Activated CD8-positive, alpha-beta memory T cell treated with anti-CD3 and anti-CD28 coated beads for 1 hour (primary cell): ENCODE results near the gene CENPH.
A peak's percentile ranks its signal among the peaks of the same experiment; 100 is the strongest.
"Not testable (repeated sequence)": the region's sequence is repeated elsewhere in the genome, so short reads cannot be mapped to it uniquely, and the experiment has no call there.

Experiments used
- DNase-seq, 2 donors: peaks; one replicate each; pipeline ENCODE4 v3.0.0-alpha.2; 2020; ENCODE audit warnings: low read depth in 1 of 2; ENCODE audit errors: extremely low read depth in 1 of 2

The CENPH gene, protein sequence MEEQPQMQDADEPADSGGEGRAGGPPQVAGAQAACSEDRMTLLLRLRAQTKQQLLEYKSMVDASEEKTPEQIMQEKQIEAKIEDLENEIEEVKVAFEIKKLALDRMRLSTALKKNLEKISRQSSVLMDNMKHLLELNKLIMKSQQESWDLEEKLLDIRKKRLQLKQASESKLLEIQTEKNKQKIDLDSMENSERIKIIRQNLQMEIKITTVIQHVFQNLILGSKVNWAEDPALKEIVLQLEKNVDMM

DNA sequence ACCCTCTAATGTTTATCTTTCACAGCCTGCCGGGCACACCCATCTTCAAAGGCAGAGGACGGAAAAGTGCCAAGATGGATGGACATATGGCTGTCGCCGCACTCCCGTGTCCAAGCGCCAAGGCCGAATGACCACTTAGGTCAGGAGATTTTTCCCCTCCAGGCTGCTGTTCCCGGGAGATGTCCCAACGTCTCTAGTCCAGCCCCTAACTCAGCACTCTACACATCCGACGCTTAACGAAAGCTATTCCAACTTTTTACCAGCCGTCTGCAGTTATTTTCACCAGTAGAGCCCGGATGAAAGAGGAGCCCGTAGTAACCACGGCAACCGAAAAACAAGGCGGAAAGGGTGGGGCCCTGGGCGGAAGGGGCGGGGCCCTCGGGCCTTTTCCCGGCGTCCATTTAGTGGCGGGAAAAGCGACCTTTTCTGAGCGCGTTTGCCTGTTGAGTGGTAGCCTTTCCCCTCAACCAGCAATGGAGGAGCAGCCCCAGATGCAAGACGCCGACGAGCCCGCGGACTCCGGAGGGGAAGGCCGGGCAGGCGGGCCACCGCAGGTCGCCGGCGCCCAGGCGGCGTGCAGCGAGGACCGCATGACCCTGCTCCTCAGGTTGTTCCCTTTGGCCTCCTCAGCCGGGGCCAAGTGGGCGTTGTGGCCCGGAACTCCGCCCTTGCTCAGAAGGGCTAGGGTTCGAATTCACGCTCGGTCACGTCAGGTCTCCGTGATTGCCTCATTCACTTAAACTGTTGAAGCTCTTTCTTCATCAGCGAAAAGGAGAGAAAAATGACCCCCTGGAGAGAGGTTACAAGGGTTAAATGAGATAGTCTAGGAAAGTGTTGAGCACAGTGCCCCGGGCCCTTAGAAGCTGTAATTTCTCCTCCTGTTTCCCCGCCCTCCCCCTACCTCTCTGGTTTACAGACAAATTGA is at the start of gene CENPH:
Gene CENPH, plus strand, starts transcription at position 422 of the 925 bp plus-strand sequence. Its CDS starts 52 bp downstream, at position 474.
- DNase-seq, result peak; percentile 65 to 84

DNA sequence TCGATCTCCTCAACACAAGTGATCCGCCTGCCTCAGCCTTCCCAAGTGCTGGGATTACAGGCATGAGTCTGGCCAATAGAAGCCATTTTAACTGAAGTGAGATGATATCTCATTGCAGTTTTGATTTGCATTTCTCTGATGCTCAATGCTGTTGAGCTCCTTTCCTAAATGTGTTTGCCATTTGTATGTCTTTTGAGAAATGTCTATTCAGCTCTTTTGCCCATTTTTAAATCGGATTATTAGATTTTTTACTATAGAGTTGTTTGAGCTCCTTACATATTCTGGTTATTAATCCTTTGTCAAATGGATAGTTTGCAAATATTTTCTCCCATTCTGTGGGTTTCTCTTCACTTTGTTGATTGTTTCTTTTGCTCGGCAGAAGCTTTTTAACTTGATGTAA is 49.1 kb upstream of the CENPH start:
- not testable (repeated sequence) for DNase-seq

DNA sequence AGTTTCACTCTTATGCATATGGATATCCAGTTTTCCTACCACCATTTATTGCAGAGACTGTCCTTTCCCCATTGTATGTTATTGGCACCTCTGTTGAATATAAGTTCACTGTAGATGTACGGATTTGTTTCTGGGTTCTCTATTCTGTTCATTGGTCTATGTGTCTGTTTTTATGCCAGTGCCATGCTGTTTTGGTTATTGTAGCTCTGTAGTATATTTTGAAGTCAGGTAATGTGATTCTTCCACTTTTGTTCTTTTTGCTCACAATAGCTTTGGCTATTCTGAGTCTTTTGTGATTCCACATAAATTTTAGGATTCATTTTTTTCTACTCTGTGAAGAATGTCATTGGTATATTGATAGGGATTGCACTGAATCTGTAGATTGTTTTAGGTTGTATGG is 48.6 kb upstream of the CENPH start:
- no peak for DNase-seq

DNA sequence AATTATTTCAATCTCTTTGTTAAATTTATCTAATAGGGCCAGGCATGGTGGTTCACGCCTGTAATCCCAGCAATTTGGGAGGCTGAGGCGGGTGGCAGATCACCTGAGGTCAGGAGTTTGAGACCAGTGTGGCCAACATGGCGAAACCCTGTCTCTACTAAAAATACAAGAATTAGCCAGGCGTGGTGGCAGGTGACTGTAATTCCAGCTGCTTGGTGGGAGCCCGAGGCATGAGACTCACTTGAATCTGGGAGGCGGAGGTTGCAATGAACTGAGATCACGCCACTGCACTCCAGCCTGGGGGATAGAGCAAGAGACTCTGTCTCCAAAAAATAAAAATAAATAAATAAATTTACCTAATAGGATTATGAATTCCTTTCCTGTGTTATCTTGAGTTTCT is 40.8 kb upstream of the CENPH start:
- DNase-seq, result not testable (repeated sequence)

DNA sequence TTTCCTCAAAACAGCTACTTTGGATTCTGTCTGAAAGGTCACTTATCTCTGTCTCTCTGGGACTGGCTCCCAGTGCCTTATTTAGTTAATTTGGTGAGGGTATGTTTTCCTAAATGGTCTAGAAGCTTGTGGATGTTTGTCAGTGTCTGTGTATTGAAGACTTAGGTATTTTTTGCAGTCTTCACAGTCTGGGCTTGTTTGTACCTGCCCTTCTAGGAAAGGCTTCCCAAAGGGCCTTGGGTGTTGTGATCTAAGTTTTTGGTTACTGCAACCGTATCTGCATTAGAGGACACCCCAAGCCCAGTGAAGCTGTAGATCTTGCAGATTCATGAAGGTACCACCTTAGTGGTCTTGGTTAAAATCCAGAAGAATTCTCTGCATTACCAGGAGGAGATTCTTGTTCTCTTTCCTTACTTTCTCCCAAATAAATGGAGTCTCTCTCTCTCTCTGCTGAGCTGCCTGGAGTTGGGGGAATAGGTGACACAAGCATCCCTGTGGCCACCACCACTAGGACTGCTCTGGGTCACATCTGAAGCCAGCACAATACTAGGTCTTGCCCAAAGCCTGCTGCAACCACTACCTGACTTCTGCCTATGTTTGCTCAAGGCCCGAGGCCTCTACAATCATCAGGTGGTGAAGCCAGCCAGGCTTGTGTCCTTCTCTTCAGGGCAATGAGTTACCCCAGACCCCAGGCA is 40.3 kb upstream of the CENPH start:
- no peak for DNase-seq

DNA sequence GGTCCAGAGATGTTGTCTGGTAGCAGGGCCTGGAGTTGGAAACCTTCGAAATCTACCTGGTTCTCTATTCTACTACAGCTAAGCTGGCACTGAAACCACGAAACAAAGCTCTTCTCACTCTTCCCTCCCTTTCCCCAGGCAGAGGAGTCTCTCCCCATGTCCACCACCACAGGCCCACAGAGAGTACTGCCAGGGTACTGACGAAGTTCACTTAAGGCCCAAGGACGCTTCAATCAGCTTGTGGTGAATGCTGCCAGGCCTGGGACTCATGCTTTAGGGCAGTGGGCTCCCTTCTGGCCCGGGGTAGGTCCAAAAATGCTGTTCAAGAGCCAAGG is 39.7 kb upstream of the CENPH start:
- DNase-seq, result no peak

DNA sequence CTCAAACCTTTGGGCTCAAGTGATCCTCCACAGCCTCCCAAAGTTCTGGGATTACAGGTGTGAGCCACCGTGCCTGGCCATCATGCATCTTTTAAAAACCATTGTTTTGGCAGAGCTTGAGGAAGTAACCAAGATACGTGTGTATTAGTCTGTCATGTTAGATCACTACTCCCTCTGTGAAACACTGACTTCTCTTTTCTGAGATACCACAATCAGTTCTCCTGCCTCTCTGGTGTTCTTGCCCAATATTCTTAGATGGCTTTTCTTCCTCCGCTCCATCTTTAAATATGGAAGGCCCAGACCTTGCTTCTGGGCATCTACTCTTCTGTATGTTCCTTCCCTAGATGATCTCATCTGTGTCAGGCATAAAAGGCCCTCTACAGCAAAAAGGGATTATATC is 36.7 kb upstream of the CENPH start:
- DNase-seq, result no peak

DNA sequence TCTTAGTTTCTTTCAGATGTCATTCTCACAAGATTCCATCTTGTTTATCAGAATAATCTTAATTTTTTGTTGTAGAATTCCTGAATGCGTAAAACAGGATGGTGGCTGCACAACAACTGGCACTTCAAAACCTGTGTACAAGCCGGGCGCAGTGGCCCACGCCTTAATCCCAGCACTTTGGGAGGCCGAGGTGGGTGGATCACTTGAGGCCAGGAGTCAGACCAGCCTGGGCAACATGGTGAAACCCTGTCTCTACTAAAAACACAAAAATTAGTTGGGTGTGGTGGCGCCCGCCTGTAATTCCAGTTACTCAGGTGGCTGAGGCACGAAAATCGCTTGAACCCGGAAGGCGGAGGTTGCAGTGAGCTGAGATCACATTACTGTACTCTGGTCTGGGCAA is 32.9 kb upstream of the CENPH start:
- DNase-seq, result no peak

DNA sequence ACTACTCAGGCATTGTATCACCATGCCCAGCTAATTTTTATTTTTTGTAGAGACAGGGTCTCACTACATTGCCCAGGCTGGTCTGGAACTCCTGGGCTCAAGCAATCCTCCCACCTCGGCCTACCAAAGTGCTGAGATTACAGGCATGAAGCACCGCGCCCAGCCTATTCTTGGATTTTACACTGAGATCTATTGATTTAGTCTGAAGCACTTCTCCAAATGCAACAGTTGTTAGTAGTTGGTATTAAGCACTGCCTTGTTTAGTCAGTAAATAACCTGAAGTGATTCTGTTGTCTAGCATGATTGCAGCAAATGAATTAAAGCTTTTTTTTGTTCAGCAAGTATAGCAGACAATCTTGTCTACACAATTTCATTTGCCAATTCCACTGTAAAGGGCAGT is 31.3 kb upstream of the CENPH start:
- no peak for DNase-seq

DNA sequence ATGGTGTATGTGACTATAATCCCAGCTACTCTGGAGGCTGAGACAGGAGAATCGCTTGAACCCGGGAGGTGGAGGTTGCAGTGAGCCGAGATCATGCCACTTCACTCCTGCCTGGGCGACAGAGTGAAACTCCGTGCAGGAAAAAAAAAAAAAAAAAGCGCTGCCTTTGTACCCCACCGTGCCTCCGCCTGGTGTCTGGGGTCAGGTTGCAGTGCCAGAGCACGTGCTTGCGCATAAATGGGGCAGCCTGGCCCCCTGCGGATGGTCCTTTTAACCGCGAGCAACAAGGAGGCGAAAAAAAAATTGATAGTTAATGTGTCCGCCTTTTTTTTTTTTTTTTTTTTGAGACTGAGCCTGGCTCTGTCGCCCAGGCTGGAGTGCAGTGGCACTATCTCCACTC is 28.7 kb upstream of the CENPH start:
- no peak for DNase-seq

DNA sequence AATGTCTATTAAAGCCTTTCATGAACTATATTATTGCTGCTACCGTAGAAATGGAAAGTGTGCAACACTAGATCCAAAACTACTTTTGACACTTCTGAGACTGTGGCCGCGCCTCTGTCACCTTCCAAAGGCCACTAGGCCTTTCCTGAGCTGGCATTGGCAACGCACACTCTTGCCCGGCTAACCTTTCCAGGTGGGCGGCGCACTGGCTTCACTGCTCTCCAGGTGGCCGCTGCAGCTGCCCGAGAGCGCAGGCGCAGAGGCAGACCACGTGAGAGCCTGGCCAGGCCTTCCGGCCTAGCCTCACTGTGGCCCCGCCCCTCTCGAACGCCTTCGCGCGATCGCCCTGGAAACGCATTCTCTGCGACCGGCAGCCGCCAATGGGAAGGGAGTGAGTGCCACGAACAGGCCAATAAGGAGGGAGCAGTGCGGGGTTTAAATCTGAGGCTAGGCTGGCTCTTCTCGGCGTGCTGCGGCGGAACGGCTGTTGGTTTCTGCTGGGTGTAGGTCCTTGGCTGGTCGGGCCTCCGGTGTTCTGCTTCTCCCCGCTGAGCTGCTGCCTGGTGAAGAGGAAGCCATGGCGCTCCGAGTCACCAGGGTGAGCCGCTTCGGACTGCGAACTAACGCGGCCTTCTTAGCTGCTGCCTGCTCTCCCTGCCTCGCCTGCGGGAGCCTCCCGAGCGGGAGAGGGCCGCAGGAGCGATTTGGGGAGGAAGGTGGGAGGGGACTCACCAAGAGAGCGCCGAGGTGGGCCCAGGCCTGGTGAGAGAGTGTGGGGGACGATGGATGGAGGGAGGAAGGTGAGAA is 22.5 kb upstream of the CENPH start, which contains the start of gene CCNB1:
Gene CCNB1, plus strand, starts transcription at position 465 of the 807 bp plus-strand sequence. Its CDS starts 113 bp downstream, at position 578.
- peak; percentile 89 to 95 for DNase-seq

DNA sequence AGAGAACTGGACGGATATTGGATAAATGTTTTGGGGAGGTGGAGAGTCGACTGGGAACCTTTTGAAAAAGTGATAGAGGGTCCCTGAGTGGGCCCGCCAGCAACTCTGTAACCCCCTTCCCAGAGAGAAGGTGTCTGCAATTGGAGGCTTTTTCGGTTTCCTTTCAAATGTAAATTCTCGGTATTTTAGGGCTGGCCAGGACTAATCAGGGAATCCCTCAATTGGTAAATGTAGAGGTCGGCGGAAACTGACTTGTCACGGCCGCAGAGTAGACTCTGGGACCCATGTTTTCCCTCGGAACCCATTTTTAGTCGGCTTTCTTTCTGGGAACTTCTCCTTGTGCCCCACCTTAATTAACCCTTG is 21.9 kb upstream of the CENPH start:
- no peak for DNase-seq

DNA sequence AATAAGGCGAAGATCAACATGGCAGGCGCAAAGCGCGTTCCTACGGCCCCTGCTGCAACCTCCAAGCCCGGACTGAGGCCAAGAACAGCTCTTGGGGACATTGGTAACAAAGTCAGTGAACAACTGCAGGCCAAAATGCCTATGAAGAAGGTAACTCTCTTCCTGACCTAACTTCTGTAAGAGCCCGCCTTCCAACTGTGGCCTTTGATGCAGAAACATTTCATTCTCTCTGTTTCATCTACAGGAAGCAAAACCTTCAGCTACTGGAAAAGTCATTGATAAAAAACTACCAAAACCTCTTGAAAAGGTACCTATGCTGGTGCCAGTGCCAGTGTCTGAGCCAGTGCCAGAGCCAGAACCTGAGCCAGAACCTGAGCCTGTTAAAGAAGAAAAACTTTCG is 21.5 kb upstream of the CENPH start:
- no peak for DNase-seq

DNA sequence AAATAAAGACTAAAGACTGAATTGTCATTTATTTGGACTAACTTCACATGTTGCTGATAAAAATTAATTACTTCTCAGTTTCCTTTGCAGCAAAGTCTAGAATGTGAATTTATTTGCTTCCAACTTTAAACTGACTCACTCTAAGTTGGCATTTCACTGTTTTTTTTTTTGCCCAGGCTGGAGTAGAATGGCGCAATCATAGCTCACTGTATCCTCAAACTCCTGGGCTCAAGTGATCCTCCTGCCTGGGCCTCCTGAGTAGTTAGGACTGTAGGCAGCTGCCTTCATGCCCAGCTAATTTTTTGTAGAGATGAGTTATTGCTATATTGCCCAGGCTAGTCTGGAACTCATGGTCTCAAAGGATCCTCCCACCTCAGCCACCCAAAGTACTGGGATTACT is 18.9 kb upstream of the CENPH start:
- no peak for DNase-seq

DNA sequence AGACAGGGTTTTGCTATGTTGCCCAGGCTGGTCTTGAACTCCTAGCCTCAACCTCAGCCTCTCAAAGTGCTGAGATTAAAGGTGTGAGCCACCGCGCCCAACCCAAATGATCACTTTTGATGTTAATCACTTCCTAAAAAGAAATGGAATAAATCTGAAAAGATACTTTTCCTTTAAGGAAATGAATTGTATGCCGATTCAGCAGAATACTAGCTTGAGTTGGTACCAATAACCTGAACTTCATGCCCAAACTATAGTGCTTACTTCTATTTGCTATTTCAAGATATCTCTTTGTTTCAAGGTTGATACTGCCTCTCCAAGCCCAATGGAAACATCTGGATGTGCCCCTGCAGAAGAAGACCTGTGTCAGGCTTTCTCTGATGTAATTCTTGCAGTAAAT is 18.4 kb upstream of the CENPH start:
- DNase-seq, result no peak

DNA sequence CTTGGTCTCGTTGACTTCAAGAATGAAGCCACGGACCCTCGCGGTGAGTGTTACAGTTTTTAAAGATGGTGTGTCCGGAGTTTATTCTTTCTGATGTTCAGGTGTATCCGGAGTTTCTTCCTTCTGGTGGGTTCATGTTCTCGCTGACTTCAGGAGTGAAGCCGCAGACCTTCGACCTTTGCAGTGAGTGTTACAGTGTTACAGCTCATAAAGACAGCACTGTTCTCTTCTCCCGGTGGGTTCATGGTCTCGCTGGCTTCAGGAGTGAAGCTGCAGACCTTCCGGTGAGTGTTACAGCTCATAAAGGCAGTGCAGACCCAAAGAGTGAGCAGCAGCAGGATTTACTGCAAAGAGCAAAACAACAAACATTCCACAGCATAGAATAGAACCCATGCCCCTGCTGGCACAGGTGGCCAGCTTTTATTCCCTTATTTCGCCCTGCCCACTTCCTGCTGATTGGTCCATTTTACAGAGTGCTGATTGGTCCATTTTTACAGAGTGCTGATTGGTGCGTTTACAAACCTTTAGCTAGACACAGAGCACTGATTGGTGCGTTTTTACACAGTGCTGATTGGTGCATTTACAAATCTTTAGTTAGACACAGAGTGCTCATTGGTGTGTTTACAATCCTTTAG is 7.6 kb upstream of the CENPH start:
- DNase-seq, result not testable (repeated sequence)

DNA sequence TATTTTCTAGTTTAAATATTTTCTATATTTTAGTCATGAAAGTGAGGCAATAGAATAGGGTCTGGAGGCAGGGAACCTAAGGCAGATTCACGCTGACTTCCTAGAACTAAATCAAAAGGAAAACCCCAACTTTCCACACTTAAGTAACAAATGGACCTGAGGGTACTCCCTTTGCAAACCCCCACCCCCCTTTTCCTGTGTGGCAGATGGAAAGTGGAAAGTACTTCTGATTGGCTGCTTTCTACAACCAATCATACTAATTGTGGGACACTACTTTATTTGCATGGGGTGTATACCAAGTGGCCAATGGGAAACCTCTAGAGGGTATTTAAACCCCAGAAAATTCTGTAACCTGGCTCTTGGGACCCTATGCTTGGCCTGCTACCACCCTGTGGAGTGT is 4.8 kb upstream of the CENPH start:
- no peak for DNase-seq

DNA sequence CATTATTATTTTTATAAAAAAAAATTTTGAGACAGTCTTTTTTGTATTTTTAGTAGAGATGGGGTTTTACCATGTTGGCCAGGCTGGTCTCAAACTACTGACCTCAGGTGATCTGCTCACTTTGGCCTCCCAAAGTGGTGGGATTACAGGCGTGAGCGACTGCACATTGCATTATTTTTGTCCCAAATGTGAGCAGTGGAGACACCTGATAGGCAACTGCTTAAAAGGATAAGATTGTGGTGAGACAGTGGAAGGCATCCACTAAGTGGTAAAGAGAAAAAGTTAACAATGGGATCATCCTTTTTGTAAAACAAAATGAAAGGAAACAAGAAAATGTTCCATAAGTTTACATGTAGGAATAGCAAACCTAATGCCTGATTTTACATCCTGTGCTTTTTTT is 2.0 kb upstream of the CENPH start:
- DNase-seq, result no peak

DNA sequence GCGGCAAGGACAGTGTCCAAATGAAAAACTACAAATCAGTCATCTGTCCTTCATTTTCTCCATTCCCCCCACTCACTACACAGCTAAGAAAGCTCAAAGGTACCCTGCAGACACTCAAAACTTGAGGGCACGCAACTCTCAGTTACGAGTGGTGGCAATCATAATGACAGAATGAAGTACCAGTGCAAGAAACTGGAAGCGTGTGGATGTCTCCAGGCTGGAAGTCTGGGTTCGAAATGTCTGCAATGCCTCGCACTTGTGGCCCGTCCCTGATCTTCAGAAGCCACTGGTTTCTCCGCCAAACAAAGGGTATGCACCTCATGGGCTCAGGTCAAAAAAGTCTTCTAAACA is 597 bp upstream of the CENPH start:
- no peak for DNase-seq

DNA sequence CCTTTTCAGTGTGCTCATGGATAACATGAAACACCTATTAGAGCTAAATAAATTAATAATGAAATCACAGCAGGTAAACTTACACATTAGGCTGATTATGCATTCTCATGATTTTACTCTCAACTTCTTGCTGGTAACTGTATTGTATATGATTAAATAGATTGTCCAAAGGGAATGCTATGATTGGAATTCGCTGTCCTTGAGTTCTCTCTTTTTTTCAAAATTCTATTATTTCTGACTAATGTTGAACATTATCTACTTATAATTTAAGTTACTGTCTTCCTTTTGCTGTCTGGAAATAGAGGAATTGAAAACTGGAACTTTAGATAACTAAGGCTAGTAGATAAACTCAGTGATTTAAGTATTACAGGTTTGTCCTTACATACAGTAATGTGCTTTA is 13.1 kb downstream of the CENPH start:
- no peak for DNase-seq
